ENCODE measurements around the gene BNIP2.

- TF ChIP-seq ZNF367 (CRISPR knock-in tag; IDR thresholded peaks at IDR 0.05; ENCODE audit: borderline replicate concordance), result no peak
- TF ChIP-seq CENPBD1 (CRISPR knock-in tag; IDR thresholded peaks at IDR 0.05; ENCODE audit: borderline replicate concordance, low read depth), result no peak
- no peak for TF ChIP-seq PHF20 (CRISPR knock-in tag; IDR thresholded peaks at IDR 0.05)
Observed at GRCh38 chr15:59642351-59642750, 46.8 kb downstream of the BNIP2 start.
